ENCODE results near the gene KCNQ1. TPM values are rescaled to one million over a fixed set of nuclear protein-coding genes. Genes with fewer than 3 reads are reported as not detected.

The KCNQ1 gene
- total RNA-seq, 2 experiments from 2014 or later: 9.1 to 10.9 TPM

DNA sequence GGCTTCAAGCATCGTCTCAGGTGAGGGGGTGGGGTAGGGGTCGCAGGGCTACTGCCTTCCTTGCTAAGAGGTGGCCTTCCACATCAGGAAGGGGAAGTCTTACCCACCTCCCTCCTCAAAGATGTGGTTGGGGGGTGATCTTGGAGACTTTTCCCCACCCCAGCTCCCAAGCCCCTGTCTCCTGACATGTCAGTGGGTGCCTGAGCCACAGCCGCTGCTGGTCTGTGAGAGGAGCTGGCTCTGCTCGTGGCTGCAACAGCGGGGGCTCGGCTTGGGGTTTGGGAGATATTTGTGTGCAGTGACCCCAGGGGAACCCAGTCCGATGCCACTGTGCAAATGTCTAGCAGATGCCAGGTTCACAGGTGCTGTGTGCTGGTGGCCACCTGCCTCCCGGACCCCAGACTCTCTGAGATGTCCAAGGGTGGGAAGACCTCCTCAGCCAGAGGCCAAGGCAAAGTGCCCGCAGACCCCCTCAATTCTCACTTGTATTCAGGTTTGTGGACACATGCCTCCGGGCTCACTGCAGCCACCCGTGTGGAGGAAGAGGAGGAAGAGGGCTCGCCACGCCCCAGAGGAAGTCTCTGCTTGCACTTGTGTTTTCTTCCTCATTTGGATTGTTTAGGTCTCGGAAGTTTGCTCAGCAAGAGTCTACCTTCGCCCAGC lies 1.9 kb downstream of the KCNQ1 start:
- H3K27me3 Mint-ChIP-seq: no peaks in the 10 kb centered on the region
- POLR2A ChIA-PET: no interaction called here

DNA sequence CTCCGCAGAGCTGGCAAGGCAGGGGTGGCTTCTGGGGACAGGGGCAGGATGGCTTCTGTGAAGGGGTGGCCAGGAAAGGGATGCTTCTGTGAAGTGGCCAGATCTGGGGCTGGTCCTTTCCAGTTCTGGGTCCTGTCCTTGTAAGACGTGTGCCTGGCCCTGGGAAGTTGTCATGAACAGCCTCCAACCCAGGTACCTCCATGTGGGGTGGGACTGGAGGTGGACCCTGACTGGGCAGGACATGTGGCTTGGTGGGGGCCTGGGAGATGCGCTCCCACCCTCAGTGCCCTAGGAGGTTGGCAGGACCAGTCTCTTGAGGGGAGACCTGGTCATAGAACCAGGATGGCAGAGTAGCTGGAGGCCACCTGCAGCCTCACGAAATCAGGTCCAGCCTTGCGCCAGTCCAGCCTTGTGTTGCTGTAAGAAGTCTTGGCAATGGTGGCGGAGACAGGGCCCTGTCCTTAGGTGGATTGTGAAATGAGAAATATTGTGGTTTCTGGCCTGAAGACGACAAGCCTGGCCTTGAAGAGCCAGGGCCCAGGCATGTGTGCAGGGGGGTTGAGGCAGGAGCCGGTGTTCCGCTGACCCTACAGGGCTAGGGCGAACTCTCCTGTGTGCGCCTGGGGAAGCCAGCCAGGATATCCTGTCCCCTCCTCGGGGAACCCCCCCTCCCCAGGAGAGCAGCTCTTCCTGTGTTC lies 2.6 kb downstream of the KCNQ1 start:
- Mint-ChIP-seq H3K4me1 (peaks cover 31% of the 10 kb centered on the region), H3K9me3 (ENCODE audit: low read depth) (no peaks in the 10 kb centered on the region), H3K27me3 (no peaks in the 10 kb centered on the region), H3K36me3 (ENCODE audit: low read depth) (no peaks in the 10 kb centered on the region), H3K4me3 (peak overlapping the region; percentile 86), H3K27ac (peak overlapping the region; percentile 74)
- intact Hi-C loops (cut with DNase I, micrococcal nuclease): loop anchor here in 1 of 2 experiments (5.0 kb wide), 2 partner anchors 35 to 440 kb away; partner anchors contain the start of gene CDKN1C
- POLR2A ChIA-PET: no interaction called here
- DNase-seq (peak; percentile 24), ATAC-seq (no peak)
- CTCF ChIA-PET: interaction anchor here (0.6 to 1.5 kb wide), 2 partner anchors 79 to 523 kb away, joined by 4 to 5 read pairs; no protein-coding TSS in a partner anchor

More for the DNA sequence above, 1.9 kb downstream of the KCNQ1 start:
- peak overlapping the region; percentile 74 for H3K27ac Mint-ChIP-seq
- CTCF ChIA-PET: interaction anchor here (1.5 kb wide), 1 partner anchor 80 kb away, joined by 5 read pairs; no protein-coding TSS in a partner anchor
- H3K36me3 Mint-ChIP-seq (ENCODE audit: low read depth): no peaks in the 10 kb centered on the region
- H3K4me3 Mint-ChIP-seq: peak overlapping the region; percentile 86
- DNase-seq (peak; percentile 42), ATAC-seq (no peak)
- H3K9me3 Mint-ChIP-seq (ENCODE audit: low read depth): no peaks in the 10 kb centered on the region
- H3K4me1 Mint-ChIP-seq: peaks cover 38% of the 10 kb centered on the region
- intact Hi-C loops (cut with DNase I, micrococcal nuclease): loop anchor here in 1 of 2 experiments (5.0 kb wide), 2 partner anchors 36 to 441 kb away; partner anchors contain the start of gene CDKN1C

DNA sequence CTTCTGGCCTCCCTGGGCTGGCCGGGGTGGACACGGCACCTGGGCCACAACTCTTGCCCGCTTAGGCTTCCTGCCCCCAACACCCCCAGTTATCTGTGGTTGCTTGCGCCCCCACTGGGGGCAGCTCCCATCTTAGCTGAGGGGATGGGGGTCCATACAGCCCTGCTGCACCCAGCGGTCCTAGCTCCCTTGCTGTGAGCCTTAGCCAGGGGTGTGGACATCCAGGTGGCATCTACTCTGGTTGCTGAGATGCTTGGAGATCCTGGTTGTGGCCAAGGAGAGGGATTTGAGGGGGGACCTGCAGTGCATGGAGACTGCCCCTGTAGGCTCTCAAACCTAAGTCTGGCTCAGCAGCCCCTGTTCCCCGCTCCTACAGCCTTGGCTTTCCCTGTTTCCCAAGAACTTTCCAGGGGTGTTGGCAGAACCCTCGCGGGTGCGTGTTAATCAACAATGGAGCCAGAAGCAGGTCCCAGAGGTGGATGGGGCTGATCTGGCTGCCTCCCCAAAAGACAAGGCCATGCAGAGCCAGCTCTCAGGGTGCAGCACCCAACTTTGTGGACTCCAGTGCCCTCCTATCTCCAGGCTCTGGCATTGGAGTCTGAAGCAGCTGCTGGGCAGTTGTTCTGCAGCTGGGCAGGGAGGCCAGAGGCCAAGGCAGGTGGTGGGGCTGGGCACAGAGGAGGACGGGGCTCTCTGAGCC lies 3.3 kb downstream of the KCNQ1 start:
- ChIA-PET CTCF (interaction anchor here (0.6 to 1.5 kb wide), 2 partner anchors 78 to 522 kb away, joined by 4 to 5 read pairs; no protein-coding TSS in a partner anchor), POLR2A (no interaction called here)
- Mint-ChIP-seq H3K27ac (no peak overlapping the region), H3K4me3 (peak overlapping the region; percentile 86), H3K9me3 (ENCODE audit: low read depth) (no peaks in the 10 kb centered on the region), H3K36me3 (ENCODE audit: low read depth) (no peaks in the 10 kb centered on the region), H3K4me1 (peaks cover 24% of the 10 kb centered on the region), H3K27me3 (no peaks in the 10 kb centered on the region)
- DNase-seq (peak; percentile 6), ATAC-seq (no peak)
- intact Hi-C loops (cut with DNase I, micrococcal nuclease): loop anchor here in 1 of 2 experiments (2.0 to 5.0 kb wide), 3 partner anchors 15 to 439 kb away; partner anchors contain the start of gene CDKN1C

DNA sequence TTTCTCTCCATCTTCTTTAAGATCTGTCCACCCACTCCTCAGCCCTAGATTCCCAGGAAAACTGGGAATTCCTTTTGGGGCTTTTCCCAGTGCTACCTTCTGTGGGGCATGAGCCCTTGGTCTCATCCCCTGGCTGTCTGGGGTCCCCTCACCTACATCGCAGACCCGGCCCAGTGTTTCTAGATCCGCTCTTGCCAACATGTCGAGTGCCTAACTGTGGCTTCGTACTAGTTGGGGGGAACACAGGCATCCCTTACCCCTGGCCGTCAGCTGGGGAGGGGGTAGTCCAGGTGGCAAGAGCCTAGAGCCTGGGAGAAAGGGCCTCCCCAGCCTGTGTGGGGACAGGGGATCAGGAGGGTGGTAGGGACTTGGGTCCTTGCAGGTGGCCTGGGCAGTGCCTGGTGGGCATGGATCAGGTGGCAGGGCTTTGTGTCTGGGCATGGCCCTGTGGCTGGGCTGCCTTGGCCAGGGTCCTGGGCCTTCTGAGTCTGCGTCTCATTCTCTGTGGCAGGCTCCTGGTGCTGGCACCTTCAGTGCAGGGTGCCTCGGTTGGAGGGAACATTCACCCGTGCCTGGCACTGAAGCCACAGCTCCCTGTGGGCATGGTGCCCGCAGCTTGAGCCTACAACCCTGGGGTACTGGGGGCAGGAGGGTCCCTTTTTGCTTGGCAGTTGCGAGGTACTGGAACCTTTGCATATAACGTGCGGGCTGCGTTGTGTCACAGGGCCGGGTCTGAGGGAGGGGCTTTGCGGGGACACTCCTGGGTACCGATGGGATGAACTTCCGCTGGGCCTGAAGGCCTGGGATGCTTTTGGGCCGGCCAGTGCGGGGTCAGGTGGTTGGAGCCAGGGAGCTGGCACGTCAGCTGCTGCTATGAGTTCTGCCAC lies 4.1 kb downstream of the KCNQ1 start:
- Mint-ChIP-seq H3K9me3 (ENCODE audit: low read depth) (no peaks in the 10 kb centered on the region), H3K27ac (no peak overlapping the region), H3K27me3 (no peaks in the 10 kb centered on the region), H3K4me3 (no peak overlapping the region), H3K4me1 (peaks cover 19% of the 10 kb centered on the region), H3K36me3 (ENCODE audit: low read depth) (no peaks in the 10 kb centered on the region)
- ChIA-PET CTCF (interaction anchor here (1.0 kb wide), 1 partner anchor 30 kb away, joined by 3 read pairs; no protein-coding TSS in a partner anchor), POLR2A (no interaction called here)
- ATAC-seq: no peak
- peak; percentile 3 for DNase-seq
- intact Hi-C loops (cut with DNase I, micrococcal nuclease): loop anchor here in 1 of 2 experiments (2.0 to 5.0 kb wide), 3 partner anchors 14 to 438 kb away; partner anchors contain the start of gene CDKN1C

DNA sequence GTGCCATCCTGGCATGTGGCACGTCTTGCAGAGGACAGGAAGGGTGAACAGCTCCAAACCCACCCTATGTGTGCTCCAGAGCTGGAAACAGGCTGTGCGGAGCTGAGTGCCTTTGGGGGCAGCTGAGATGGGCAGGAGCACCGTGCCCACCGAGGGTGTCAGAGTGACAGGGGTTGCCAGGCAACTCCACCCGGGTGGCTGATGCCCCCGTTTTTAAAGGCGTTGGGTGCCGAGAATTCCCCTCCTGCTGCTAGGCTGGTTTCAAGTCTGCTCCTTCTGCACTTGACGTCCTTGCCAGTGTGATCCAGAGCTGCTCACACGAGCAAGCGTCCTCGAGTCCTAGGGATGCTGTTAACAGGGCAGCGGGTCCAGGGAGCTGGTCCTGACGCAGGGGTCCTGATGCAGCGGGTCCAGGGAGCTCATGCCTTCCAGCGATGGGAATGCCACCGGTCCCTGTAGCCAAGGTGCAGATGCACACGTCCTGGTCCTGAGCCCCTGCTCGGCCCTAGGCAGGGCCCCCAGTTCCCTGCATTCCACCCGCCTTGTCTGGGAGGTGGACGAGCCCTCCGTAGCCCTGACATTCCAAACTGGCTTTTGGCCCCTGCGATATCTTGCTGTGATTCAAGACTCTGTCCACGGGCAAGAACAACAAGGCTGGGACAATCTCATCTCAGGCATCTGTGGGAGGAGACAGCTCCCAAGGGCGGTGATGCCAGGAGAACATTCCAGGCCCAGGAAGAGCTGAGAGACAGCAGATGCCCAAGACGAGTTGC lies 4.9 kb downstream of the KCNQ1 start:
- H3K4me3 Mint-ChIP-seq: no peak overlapping the region

DNA sequence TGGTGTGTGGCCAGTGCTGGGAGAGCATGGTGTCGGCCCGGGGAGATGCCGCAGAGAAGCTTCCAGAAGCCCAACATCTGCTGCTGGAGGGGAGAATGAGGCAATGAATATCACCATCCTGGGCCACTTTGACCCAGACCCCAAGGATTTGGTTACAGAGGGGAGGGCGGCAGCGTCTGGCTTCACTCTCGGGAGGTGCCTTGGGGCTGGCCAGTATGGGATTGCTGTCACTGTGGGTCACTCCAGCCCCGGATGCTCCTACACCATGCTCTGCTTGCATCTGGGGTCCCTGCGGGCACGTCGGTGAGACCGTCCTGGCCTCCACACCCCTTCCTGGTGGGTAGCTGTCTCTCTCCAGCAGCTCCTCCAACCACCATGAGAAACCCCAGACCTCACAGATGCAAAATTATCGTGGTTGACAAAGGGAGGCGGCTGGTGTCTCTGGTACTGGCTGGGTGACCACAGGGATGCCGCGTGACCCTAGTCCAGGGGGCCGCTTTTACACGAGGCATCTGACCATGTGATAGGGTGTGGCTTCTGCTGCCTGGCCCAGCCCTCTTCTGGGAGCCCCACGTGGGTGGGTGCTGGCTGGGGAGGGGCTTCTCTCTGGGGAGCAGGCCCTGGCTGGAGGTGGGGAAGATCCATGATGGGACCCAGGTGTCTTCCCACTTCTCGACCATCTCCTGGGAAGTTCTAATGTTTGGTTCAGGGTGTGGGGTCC lies 5.7 kb downstream of the KCNQ1 start:
- DNase-seq (peak; percentile 6), ATAC-seq (no peak)
- ChIA-PET CTCF (no interaction called here), POLR2A (interaction anchor here (0.5 kb wide), 1 partner anchor 1441 kb away, joined by 3 read pairs; no protein-coding TSS in a partner anchor)
- Mint-ChIP-seq H3K4me1 (peaks cover 17% of the 10 kb centered on the region), H3K9me3 (ENCODE audit: low read depth) (no peaks in the 10 kb centered on the region), H3K27me3 (no peaks in the 10 kb centered on the region), H3K36me3 (ENCODE audit: low read depth) (no peaks in the 10 kb centered on the region), H3K4me3 (no peak overlapping the region), H3K27ac (no peak overlapping the region)
- intact Hi-C loops (cut with DNase I, micrococcal nuclease): no loop called here

More for the DNA sequence above, 4.9 kb downstream of the KCNQ1 start:
- H3K9me3 Mint-ChIP-seq (ENCODE audit: low read depth): no peaks in the 10 kb centered on the region
- peak; percentile 4 for DNase-seq
- intact Hi-C loops (cut with DNase I, micrococcal nuclease): loop anchor here in 1 of 2 experiments (2.0 to 5.0 kb wide), 3 partner anchors 13 to 438 kb away; partner anchors contain the start of gene CDKN1C
- ATAC-seq: no peak
- ChIA-PET POLR2A (interaction anchor here (0.5 kb wide), 1 partner anchor 1440 kb away, joined by 3 read pairs; no protein-coding TSS in a partner anchor), CTCF (interaction anchor here (1.0 kb wide), 1 partner anchor 31 kb away, joined by 3 read pairs; no protein-coding TSS in a partner anchor)
- H3K27ac Mint-ChIP-seq: no peak overlapping the region
- H3K36me3 Mint-ChIP-seq (ENCODE audit: low read depth): no peaks in the 10 kb centered on the region
- H3K27me3 Mint-ChIP-seq: no peaks in the 10 kb centered on the region
- peaks cover 19% of the 10 kb centered on the region for H3K4me1 Mint-ChIP-seq

- Mint-ChIP-seq H3K36me3 (ENCODE audit: low read depth) (no peaks in the 10 kb centered on the region), H3K4me1 (peaks cover 16% of the 10 kb centered on the region), H3K9me3 (ENCODE audit: low read depth) (no peaks in the 10 kb centered on the region), H3K27ac (no peak overlapping the region), H3K4me3 (no peak overlapping the region), H3K27me3 (no peaks in the 10 kb centered on the region)
- intact Hi-C loops (cut with DNase I, micrococcal nuclease): no loop called here
- ATAC-seq (no peak), DNase-seq (no peak)
- CTCF ChIA-PET: no interaction called here
- POLR2A ChIA-PET: no interaction called here
These were observed 6.5 kb downstream of the KCNQ1 start for GRCh38 chr11:2451336-2451735.

DNA sequence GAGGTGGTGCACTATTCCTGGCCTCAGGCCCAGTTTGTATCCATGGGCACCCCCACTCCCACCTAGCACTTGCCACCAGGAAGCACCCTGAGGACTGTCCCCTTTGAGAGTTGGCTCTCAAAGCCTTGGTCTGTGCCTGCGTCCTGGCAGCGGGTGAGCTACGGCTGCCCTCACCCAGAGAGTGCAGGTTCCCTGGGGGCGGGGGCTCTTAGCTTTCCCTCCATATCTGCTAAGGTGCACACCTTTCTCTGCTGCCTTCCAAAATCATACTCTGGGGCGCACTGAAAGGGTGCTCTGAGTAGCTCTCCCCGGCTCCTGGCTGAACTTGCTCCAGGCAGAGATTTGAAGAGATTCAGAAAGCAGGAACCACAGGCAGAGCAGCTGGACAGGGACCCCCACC lies 7.1 kb downstream of the KCNQ1 start:
- DNase-seq: no peak
- no peaks in the 10 kb centered on the region for H3K9me3 Mint-ChIP-seq (ENCODE audit: low read depth)
- peaks cover 12% of the 10 kb centered on the region for H3K4me1 Mint-ChIP-seq
- CTCF ChIA-PET: interaction anchor here (0.6 kb wide), 1 partner anchor 81 kb away, joined by 3 read pairs; no protein-coding TSS in a partner anchor
- no peak overlapping the region for H3K27ac Mint-ChIP-seq
- intact Hi-C loops (cut with DNase I, micrococcal nuclease): no loop called here
- no peaks in the 10 kb centered on the region for H3K36me3 Mint-ChIP-seq (ENCODE audit: low read depth)
- H3K4me3 Mint-ChIP-seq: no peak overlapping the region
- no peak for ATAC-seq
- POLR2A ChIA-PET: no interaction called here
- no peaks in the 10 kb centered on the region for H3K27me3 Mint-ChIP-seq

- H3K4me3 Mint-ChIP-seq: no peak overlapping the region
- POLR2A ChIA-PET: no interaction called here
- ATAC-seq: no peak
- peaks cover 6% of the 10 kb centered on the region for H3K4me1 Mint-ChIP-seq
- intact Hi-C loops (cut with DNase I, micrococcal nuclease): no loop called here
- CTCF ChIA-PET: interaction anchor here (0.6 kb wide), 1 partner anchor 81 kb away, joined by 3 read pairs; no protein-coding TSS in a partner anchor
- H3K9me3 Mint-ChIP-seq (ENCODE audit: low read depth): no peaks in the 10 kb centered on the region
- no peak overlapping the region for H3K27ac Mint-ChIP-seq
- no peak for DNase-seq
- H3K27me3 Mint-ChIP-seq: no peaks in the 10 kb centered on the region
- H3K36me3 Mint-ChIP-seq (ENCODE audit: low read depth): no peaks in the 10 kb centered on the region
These were observed 7.7 kb downstream of the KCNQ1 start for GRCh38 chr11:2452321-2453012.
